AG09319 (cell line): ENCODE results near the gene COX14.

ENCODE experiments used
- DNase-seq: peaks from one replicate; pipeline ENCODE4 v3.0.0-alpha.2; 2010; ENCODE audit warnings: low read depth; ENCODE audit errors: extremely low read depth
- CTCF ChIP-seq: IDR thresholded peaks from 2 replicates; pipeline ENCODE4 v1.5.1; 2011; ENCODE audit warnings: low read depth, mild to moderate bottlenecking, inconsistent platforms, low read length, moderate library complexity

The COX14 gene

DNA sequence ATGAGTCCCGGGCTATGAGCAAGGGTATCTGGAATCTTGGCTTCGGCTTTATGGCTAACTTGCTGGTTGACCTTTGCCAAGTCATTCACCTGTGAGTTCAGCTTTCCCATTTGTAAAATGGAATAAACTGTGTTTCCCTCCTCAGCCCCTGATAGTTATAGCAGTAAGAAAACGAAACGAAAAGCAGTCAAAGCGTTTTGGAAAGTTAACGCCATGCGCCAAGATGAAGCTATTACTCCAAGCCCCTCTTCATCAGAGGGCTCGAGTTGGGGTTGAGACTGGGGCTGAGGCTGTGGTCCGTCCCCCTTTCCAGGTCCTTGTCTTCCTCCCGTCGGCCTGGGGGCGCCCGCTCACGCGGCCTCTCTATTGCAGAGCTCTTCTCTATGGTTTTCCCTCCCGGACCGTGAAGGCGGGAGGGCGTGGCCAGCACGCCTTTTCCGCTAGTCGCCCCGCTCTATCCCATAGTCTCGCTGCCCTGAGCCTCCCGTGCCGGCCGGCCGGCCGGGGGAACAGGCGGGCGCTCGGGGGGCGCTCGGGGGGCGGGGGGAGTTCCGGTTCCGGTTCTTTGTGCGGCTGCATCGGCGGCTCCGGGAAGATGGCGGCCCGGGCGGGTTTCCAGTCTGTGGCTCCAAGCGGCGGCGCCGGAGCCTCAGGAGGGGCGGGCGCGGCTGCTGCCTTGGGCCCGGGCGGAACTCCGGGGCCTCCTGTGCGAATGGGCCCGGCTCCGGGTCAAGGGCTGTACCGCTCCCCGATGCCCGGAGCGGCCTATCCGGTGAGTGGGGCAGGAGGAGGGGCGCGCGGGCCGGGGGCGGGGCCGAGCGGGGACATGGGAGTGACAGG is 27.0 kb upstream of the COX14 start, which contains the start of gene SMARCD1:
TSS of gene SMARCD1 (plus strand) at position 568 of the 840 bp plus-strand sequence. CDS start at position 596, 28 bp downstream.
- DNase-seq, result peak; percentile 82
- TF ChIP-seq CTCF, result peak; percentile 72

- no peak for TF ChIP-seq CTCF
- no peak for DNase-seq
Observed at GRCh38 chr12:50085615-50086072, 26.4 kb upstream of the COX14 start.

- DNase-seq, result no peak
- TF ChIP-seq CTCF, result no peak
Observed at GRCh38 chr12:50086148-50086547, 25.9 kb upstream of the COX14 start.

- no peak for DNase-seq
- no peak for TF ChIP-seq CTCF
Observed at GRCh38 chr12:50087151-50087550, 24.9 kb upstream of the COX14 start.

DNA sequence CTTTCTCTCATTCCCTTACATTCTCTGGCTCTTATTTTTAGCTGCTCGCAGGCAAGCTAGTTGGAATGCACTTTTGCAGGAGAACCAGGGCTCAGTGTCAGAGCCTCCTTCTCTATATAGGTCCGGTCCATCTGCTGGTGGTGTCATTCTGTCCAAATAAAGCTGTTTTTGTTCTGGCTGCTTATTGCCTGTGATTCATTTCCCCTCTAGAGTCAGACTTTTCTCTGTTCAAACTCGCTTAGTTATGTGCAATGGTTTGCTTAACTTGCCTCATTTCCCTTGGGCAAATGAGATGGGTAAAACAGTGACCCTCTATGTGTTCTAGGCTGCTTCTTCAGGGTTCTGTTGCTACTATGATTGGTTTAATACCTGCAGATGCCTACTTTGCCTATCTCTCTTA is 24.0 kb upstream of the COX14 start:
- DNase-seq, result no peak
- no peak for TF ChIP-seq CTCF

DNA sequence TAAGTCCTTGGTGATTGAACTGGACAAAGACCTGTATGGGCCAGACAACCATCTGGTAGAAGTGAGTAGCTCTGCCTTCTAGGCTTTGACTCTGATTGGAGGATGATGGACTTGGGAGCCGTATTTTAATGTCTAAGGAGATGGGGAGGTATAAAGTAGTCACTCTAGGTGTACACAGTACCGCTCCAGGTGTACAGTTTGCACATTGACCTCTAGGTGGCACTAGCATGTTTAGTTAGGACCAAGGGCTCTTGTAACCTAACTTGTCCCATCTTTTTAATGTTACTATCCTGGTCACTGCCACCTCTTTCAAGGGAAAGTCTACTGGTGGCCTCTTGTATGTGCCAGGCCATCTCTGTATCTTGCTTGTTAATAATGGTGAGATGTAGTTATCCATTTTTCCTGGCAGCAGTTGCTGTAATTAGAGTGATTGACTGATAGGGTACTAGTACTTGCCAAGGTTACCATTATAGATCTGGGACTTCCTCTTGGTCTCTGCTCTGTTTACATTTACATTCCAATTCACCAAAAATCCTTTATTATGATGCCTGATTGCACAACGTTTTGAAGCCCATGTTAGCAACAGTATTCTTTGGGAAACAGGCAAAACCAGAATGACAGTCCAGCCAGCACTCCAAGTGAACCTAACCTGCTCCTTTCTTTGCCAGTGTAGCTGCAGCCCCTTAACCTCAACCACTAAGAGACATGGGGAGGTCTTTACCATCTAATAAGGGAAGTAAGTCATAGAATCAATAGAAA is 23.3 kb upstream of the COX14 start:
- TF ChIP-seq CTCF, result peak; percentile 77
- DNase-seq, result no peak

DNA sequence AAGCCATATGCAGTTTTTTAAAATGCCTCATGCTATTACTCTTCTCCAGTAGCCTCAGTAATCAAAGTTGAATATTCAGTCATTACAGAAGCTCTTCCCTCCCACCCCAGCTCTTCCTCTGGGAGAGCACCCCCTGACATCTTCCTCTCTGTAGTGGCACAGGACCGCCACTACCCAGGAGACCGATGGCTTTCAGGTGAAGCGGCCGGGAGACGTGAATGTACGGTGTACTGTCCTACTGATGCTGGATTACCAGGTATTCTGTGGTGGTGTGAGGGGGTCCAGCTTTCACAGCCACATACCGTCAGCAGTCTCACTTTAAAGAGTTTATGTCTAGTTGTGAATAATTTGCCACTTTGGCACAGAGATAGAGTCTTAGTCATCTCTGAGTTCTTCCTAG is 22.3 kb upstream of the COX14 start:
- no peak for DNase-seq
- no peak for TF ChIP-seq CTCF
